ENCODE data around the gene CLEC3B.

GRCh38 chr3:45059132-45059531 lies 33.0 kb downstream of the CLEC3B start:
- no peak for TF ChIP-seq CTCF (IDR thresholded peaks at IDR 0.05; ENCODE audit: low read length)
- TF ChIP-seq EZH2 (IDR thresholded peaks at IDR 0.05; ENCODE audit: borderline replicate concordance, low read length): no peak
